Fibroblast of lung (primary cell): Measurements from ENCODE around the gene USO1. TPM values are rescaled to one million over a fixed set of nuclear protein-coding genes. Genes with fewer than 3 reads are reported as not detected.

Experiments used
- DNase-seq, 2 donors: peaks; one replicate each; pipeline versions ENCODE4 v3.0.0 to v3.0.0-alpha.2; 2010; ENCODE audit warnings: low read depth in 2 of 2
- H2AFZ ChIP-seq: 2 replicates; pipeline ENCODE4 v1.5.1; 2012; ENCODE audit warnings: low read length, control low read depth, inconsistent platforms
- H3K27ac ChIP-seq: 2 replicates; pipeline ENCODE4 v1.5.1; 2011; ENCODE audit warnings: low read length, control low read depth; ENCODE audit not compliant: insufficient read depth
- H3K27me3 ChIP-seq: 2 replicates; pipeline ENCODE4 v1.5.1; 2011; ENCODE audit warnings: mild to moderate bottlenecking, low read length; ENCODE audit not compliant: control insufficient read depth, insufficient read depth
- H3K36me3 ChIP-seq: 2 replicates; pipeline ENCODE4 v1.5.1; 2011; ENCODE audit warnings: low read length; ENCODE audit not compliant: control insufficient read depth, insufficient read depth
- H3K4me1 ChIP-seq: 2 replicates; pipeline ENCODE4 v1.5.1; 2011; ENCODE audit warnings: low read length; ENCODE audit not compliant: control insufficient read depth, insufficient read depth; ENCODE audit errors: extremely low read depth
- H3K4me2 ChIP-seq: 2 replicates; pipeline ENCODE4 v1.5.1; 2011; ENCODE audit warnings: low read length, control low read depth; ENCODE audit not compliant: insufficient read depth; ENCODE audit errors: extremely low read depth
- H3K4me3 ChIP-seq, 4 experiments: fragments of 200-600 bp in 1 of 4; sonication (generic) in 1 of 4; replicated peaks in 1 of 4; 2 replicates each; pipeline ENCODE4 v1.5.1; 2011 to 2016; ENCODE audit warnings: low read length in 4 of 4, low read depth in 3 of 4, mild to moderate bottlenecking in 3 of 4, control low read depth in 2 of 4, inconsistent platforms in 1 of 4, mixed read lengths in 1 of 4; ENCODE audit not compliant: insufficient read depth in 1 of 4; ENCODE audit errors: control extremely low read depth in 1 of 4
- H3K79me2 ChIP-seq: 2 replicates; pipeline ENCODE4 v1.5.1; 2012; ENCODE audit warnings: mild to moderate bottlenecking, low read length, inconsistent platforms; ENCODE audit not compliant: control insufficient read depth, insufficient read depth
- H3K9ac ChIP-seq: 2 replicates; pipeline ENCODE4 v1.5.1; 2011; ENCODE audit warnings: mild to moderate bottlenecking, low read length, control low read depth; ENCODE audit not compliant: insufficient read depth
- H3K9me3 ChIP-seq: 2 replicates; pipeline ENCODE4 v1.5.1; 2012; ENCODE audit warnings: low read depth, low read length; ENCODE audit not compliant: control insufficient read depth, insufficient read depth
- H4K20me1 ChIP-seq: 2 replicates; pipeline ENCODE4 v1.5.1; 2011; ENCODE audit warnings: low read length; ENCODE audit not compliant: control insufficient read depth, insufficient read depth; ENCODE audit errors: extremely low read depth
- CTCF ChIP-seq, 2 donors: IDR thresholded peaks in 1 of 2; conservative IDR thresholded peaks in 1 of 2; 1 replicate in 1 of 2; 2 replicates in 1 of 2; pipeline ENCODE4 v1.5.1; 2011 to 2012; ENCODE audit warnings: low read length in 2 of 2, control low read depth in 1 of 2, inconsistent platforms in 1 of 2, low read depth in 1 of 2, mild to moderate bottlenecking in 1 of 2
- EZH2 ChIP-seq: IDR thresholded peaks from 2 replicates; pipeline ENCODE4 v1.5.1; 2012; ENCODE audit warnings: low read length, control low read depth, mild to moderate bottlenecking; ENCODE audit errors: missing control alignments
- polyA plus RNA-seq, 2 donors: library from polyadenylated mRNA; depleted of rRNA in 1 of 2; stranded (reverse) in 1 of 2; unstranded in 1 of 2; fragments of >200 nt; gene quantifications; 2 replicates each; pipeline ENCODE4 v1.2.1, GENCODE V29; 2011 to 2012; ENCODE audit warnings: missing spikeins in 1 of 2
- total RNA-seq: library from RNA; depleted of rRNA; stranded (reverse); fragments of >200 nt; gene quantifications from 2 replicates; pipeline ENCODE4 v1.2.1, GENCODE V29; 2014

The USO1 gene
- total and polyA plus RNA-seq, 2 donors (not counting 1 experiment from before 2014, with no cell fraction given), result 123 to 130 TPM

GRCh38 chr4:75841641-75842520 lies 117.5 kb downstream of the USO1 start:
- H3K4me3 ChIP-seq, result no peak overlapping the region
- no peaks in the 10 kb centered on the region for H3K79me2 ChIP-seq
- H3K4me2 ChIP-seq, result no peak overlapping the region
- H3K4me1 ChIP-seq, result peaks cover 9% of the 10 kb centered on the region
- H4K20me1 ChIP-seq, result no peaks in the 10 kb centered on the region
- H2AFZ ChIP-seq, result peak overlapping the region; percentile 27
- no peaks in the 10 kb centered on the region for H3K27me3 ChIP-seq
- H3K36me3 ChIP-seq, result no peaks in the 10 kb centered on the region
- no peak overlapping the region for H3K9ac ChIP-seq
- H3K9me3 ChIP-seq, result no peaks in the 10 kb centered on the region
- TF ChIP-seq CTCF (conservative IDR thresholded peaks at IDR 0.05 in 1 of 2, IDR thresholded peaks at IDR 0.05 in 1 of 2; ENCODE audit: low read depth in 1 of 2, low read length in 2 of 2), result no peak
- peak in 1 of 2 donors; percentile 38 for DNase-seq
- no peak overlapping the region for H3K27ac ChIP-seq

DNA sequence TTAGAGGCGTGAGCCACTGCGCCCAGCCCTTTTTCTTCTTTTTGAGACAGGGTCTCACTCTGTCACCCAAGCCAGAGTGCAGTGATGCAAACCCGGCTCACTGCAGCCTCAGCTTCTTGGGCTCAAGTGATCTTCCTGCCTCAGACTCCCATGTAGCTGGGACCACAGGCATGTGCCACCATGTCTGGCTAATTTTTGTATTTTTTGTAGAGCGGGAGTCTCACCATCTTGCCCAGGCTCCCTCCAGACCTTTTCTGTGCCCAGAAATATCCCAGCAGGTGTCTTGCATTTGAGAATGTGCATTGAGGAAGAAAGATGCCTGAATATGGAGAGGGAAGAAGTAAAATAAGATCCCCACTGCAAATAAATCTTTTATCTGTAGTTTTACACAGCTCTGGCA lies 119.2 kb downstream of the USO1 start:
- Histone ChIP-seq H2AFZ (no peak overlapping the region), H3K27me3 (no peaks in the 10 kb centered on the region), H3K9me3 (no peaks in the 10 kb centered on the region), H3K9ac (no peak overlapping the region), H3K79me2 (no peaks in the 10 kb centered on the region), H3K4me1 (peaks cover 13% of the 10 kb centered on the region), H3K27ac (no peak overlapping the region), H3K4me2 (no peak overlapping the region), H3K36me3 (no peaks in the 10 kb centered on the region), H3K4me3 (no peak overlapping the region), H4K20me1 (no peaks in the 10 kb centered on the region)
- DNase-seq, result peak in 1 of 2 donors; percentile 30
- TF ChIP-seq EZH2 (no peak), CTCF (conservative IDR thresholded peaks at IDR 0.05 in 1 of 2, IDR thresholded peaks at IDR 0.05 in 1 of 2; ENCODE audit: low read depth in 1 of 2, low read length in 2 of 2) (no peak)

GRCh38 chr4:75844151-75844662 lies 119.8 kb downstream of the USO1 start:
- Histone ChIP-seq H3K4me1 (peaks cover 13% of the 10 kb centered on the region), H4K20me1 (no peaks in the 10 kb centered on the region), H3K4me2 (peak overlapping the region; percentile 0), H3K36me3 (no peaks in the 10 kb centered on the region), H3K79me2 (no peaks in the 10 kb centered on the region), H3K9me3 (no peaks in the 10 kb centered on the region), H3K27me3 (no peaks in the 10 kb centered on the region), H3K27ac (no peak overlapping the region), H2AFZ (no peak overlapping the region), H3K4me3 (no peak overlapping the region), H3K9ac (no peak overlapping the region)
- TF ChIP-seq CTCF (conservative IDR thresholded peaks at IDR 0.05 in 1 of 2, IDR thresholded peaks at IDR 0.05 in 1 of 2; ENCODE audit: low read depth in 1 of 2, low read length in 2 of 2) (no peak), EZH2 (no peak)
- peak; percentile 92 to 96 for DNase-seq
